Neural cell (in vitro differentiated cells): ENCODE measurements around the gene MAIP1. TPM values are rescaled to one million over a fixed set of nuclear protein-coding genes. Genes with fewer than 3 reads are reported as not detected.

Experiments used
- H2AFZ ChIP-seq: fragments of 200-600, 300-800 bp; sonication (generic), shearing (Covaris generic); 2 replicates; pipeline ENCODE4 v1.6.0; 2014; ENCODE audit warnings: low read depth, mild to moderate bottlenecking, antibody characterized with exemption, low read length, moderate library complexity
- H3F3A ChIP-seq: fragments of 200-600 bp; shearing (Covaris generic); 2 replicates; pipeline ENCODE4 v1.6.1; 2016; ENCODE audit warnings: mild to moderate bottlenecking, moderate library complexity, mixed read lengths, antibody characterized with exemption, low read length; ENCODE audit not compliant: insufficient read depth, poor library complexity, severe bottlenecking
- H3K27ac ChIP-seq: fragments of 200-600, 300-800 bp; sonication (generic), shearing (Covaris generic); 2 replicates; pipeline ENCODE4 v1.5.1; 2014; ENCODE audit warnings: mild to moderate bottlenecking, low read length, moderate library complexity
- H3K27me3 ChIP-seq: fragments of 300-800, 200-600 bp; sonication (generic), shearing (Covaris generic); 2 replicates; pipeline ENCODE4 v1.6.0; 2014; ENCODE audit warnings: mild to moderate bottlenecking, low read depth, low read length, moderate library complexity; ENCODE audit not compliant: insufficient read depth
- H3K36me3 ChIP-seq: fragments of 300-800, 200-600 bp; sonication (generic), shearing (Covaris generic); 2 replicates; pipeline ENCODE4 v1.5.1; 2014; ENCODE audit warnings: mild to moderate bottlenecking, antibody characterized with exemption, low read length, moderate library complexity; ENCODE audit not compliant: insufficient read depth
- H3K4me2 ChIP-seq: fragments of 300-800, 200-600 bp; sonication (generic), shearing (Covaris generic); 2 replicates; pipeline ENCODE4 v1.6.0; 2014; ENCODE audit warnings: mild to moderate bottlenecking, low read length
- H3K4me3 ChIP-seq: fragments of 300-800, 200-600 bp; sonication (generic), shearing (Covaris generic); 2 replicates; pipeline ENCODE4 v1.5.1; 2014; ENCODE audit warnings: mild to moderate bottlenecking, low read length, moderate library complexity
- H3K79me2 ChIP-seq: fragments of 200-600 bp; shearing (Covaris generic); replicated peaks from 2 replicates; pipeline ENCODE4 v1.6.0; 2014; ENCODE audit warnings: mild to moderate bottlenecking, low read length, moderate library complexity; ENCODE audit not compliant: insufficient read depth
- H3K9ac ChIP-seq: fragments of 300-800, 200-600 bp; sonication (generic), shearing (Covaris generic); 2 replicates; pipeline ENCODE4 v1.6.1; 2016; ENCODE audit warnings: mild to moderate bottlenecking, low read length, mixed read lengths
- H3K9me2 ChIP-seq: fragments of 200-600 bp; shearing (Covaris generic); 2 replicates; pipeline ENCODE4 v1.6.1; 2016; ENCODE audit warnings: mild to moderate bottlenecking, low read length, mixed read lengths; ENCODE audit not compliant: insufficient read depth
- H3K9me3 ChIP-seq: fragments of 200-600, 300-800 bp; sonication (generic), shearing (Covaris generic); 2 replicates; pipeline ENCODE4 v1.6.1; 2016; ENCODE audit warnings: mild to moderate bottlenecking, mixed run types, low read length, moderate library complexity, mixed read lengths
- H4K20me1 ChIP-seq: fragments of 200-600 bp; shearing (Covaris generic); 2 replicates; pipeline ENCODE4 v1.6.1; 2016; ENCODE audit warnings: mild to moderate bottlenecking, mixed run types; ENCODE audit not compliant: insufficient read depth
- EP300 ChIP-seq: fragments of 450-650 bp; conservative IDR thresholded peaks from 2 replicates; pipeline ENCODE4 v1.6.1; 2014; ENCODE audit warnings: antibody characterized with exemption, mild to moderate bottlenecking, moderate library complexity; ENCODE audit not compliant: poor library complexity, severe bottlenecking
- EZH2 ChIP-seq: fragments of 200-600, 300-800 bp; shearing (Covaris generic), sonication (generic); IDR thresholded peaks from 2 replicates; pipeline ENCODE4 v1.6.1; 2014; ENCODE audit warnings: antibody characterized with exemption, low read length, borderline replicate concordance, mild to moderate bottlenecking; ENCODE audit not compliant: insufficient read depth, poor library complexity, severe bottlenecking
- MXI1 ChIP-seq: fragments of 450-650 bp; conservative IDR thresholded peaks from 2 replicates; pipeline ENCODE4 v1.6.1; 2014; ENCODE audit warnings: antibody characterized with exemption, mild to moderate bottlenecking; ENCODE audit not compliant: poor library complexity, severe bottlenecking
- POLR2AphosphoS5 ChIP-seq: IDR thresholded peaks from 2 replicates; pipeline ENCODE4 v1.6.1; 2012
- RAD21 ChIP-seq: fragments of 450-650 bp; conservative IDR thresholded peaks from 2 replicates; pipeline ENCODE4 v1.6.1; 2014; ENCODE audit warnings: antibody characterized with exemption, mild to moderate bottlenecking, moderate library complexity
- SMC3 ChIP-seq: fragments of 450-650 bp; conservative IDR thresholded peaks from 2 replicates; pipeline ENCODE4 v1.6.1; 2014; ENCODE audit warnings: antibody characterized with exemption, mild to moderate bottlenecking, moderate library complexity; ENCODE audit not compliant: poor library complexity
- TAF1 ChIP-seq: IDR thresholded peaks from 2 replicates; pipeline ENCODE4 v1.6.1; 2012; ENCODE audit warnings: low read depth
- polyA plus RNA-seq: library from polyadenylated mRNA; depleted of rRNA; stranded (reverse); fragments of >200 nt; gene quantifications from 2 replicates; pipeline ENCODE4 v1.2.3, GENCODE V29; 2014
- TF ChIP-seq, protein P1 (sequence below): IDR thresholded peaks from 2 replicates; pipeline ENCODE4 v1.6.1; 2012; ENCODE audit warnings: borderline replicate concordance
- TF ChIP-seq, protein P2 (sequence below): fragments of 450-650 bp; IDR thresholded peaks from 2 replicates; pipeline ENCODE4 v1.5.1; 2014; ENCODE audit warnings: antibody characterized with exemption, mild to moderate bottlenecking, moderate library complexity; ENCODE audit not compliant: poor library complexity, severe bottlenecking

The MAIP1 gene
- polyA plus RNA-seq, 1 donor from 2014 or later: 24.1 TPM

DNA sequence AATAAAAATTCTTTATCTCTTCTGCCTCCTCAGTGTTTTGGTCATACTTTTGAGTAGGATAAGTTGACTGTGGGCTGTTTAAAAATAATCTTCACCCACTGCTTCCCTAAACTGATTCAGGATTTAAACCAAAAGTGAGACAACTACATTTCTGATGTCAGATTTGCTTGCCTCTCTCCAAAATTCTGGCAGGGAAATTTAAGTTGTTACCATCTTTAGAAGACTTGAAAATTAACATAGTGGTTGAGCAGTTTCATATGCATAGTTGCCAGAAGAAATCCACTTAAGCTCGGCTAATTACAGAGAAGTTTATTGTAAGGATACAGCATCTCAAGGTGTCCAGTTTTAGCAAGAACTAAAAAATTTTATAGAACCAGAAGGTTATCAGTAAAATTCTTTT, 57.0 kb downstream of the MAIP1 start:
- Histone ChIP-seq H3F3A (no peaks in the 10 kb centered on the region), H3K4me3 (no peak overlapping the region), H3K27me3 (no peaks in the 10 kb centered on the region), H2AFZ (no peak overlapping the region), H3K9me2 (no peaks in the 10 kb centered on the region), H3K9ac (no peak overlapping the region), H3K27ac (no peak overlapping the region), H3K4me2 (no peak overlapping the region), H3K36me3 (no peaks in the 10 kb centered on the region), H3K9me3 (no peaks in the 10 kb centered on the region), H4K20me1 (no peaks in the 10 kb centered on the region), H3K79me2 (no peaks in the 10 kb centered on the region)
- TF ChIP-seq EZH2 (no peak), TAF1 (no peak), RAD21 (no peak), POLR2AphosphoS5 (no peak), EP300 (no peak), MXI1 (no peak), SMC3 (no peak)
- TF ChIP-seq, protein P1, sequence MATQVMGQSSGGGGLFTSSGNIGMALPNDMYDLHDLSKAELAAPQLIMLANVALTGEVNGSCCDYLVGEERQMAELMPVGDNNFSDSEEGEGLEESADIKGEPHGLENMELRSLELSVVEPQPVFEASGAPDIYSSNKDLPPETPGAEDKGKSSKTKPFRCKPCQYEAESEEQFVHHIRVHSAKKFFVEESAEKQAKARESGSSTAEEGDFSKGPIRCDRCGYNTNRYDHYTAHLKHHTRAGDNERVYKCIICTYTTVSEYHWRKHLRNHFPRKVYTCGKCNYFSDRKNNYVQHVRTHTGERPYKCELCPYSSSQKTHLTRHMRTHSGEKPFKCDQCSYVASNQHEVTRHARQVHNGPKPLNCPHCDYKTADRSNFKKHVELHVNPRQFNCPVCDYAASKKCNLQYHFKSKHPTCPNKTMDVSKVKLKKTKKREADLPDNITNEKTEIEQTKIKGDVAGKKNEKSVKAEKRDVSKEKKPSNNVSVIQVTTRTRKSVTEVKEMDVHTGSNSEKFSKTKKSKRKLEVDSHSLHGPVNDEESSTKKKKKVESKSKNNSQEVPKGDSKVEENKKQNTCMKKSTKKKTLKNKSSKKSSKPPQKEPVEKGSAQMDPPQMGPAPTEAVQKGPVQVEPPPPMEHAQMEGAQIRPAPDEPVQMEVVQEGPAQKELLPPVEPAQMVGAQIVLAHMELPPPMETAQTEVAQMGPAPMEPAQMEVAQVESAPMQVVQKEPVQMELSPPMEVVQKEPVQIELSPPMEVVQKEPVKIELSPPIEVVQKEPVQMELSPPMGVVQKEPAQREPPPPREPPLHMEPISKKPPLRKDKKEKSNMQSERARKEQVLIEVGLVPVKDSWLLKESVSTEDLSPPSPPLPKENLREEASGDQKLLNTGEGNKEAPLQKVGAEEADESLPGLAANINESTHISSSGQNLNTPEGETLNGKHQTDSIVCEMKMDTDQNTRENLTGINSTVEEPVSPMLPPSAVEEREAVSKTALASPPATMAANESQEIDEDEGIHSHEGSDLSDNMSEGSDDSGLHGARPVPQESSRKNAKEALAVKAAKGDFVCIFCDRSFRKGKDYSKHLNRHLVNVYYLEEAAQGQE: no peak
- TF ChIP-seq, protein P2, sequence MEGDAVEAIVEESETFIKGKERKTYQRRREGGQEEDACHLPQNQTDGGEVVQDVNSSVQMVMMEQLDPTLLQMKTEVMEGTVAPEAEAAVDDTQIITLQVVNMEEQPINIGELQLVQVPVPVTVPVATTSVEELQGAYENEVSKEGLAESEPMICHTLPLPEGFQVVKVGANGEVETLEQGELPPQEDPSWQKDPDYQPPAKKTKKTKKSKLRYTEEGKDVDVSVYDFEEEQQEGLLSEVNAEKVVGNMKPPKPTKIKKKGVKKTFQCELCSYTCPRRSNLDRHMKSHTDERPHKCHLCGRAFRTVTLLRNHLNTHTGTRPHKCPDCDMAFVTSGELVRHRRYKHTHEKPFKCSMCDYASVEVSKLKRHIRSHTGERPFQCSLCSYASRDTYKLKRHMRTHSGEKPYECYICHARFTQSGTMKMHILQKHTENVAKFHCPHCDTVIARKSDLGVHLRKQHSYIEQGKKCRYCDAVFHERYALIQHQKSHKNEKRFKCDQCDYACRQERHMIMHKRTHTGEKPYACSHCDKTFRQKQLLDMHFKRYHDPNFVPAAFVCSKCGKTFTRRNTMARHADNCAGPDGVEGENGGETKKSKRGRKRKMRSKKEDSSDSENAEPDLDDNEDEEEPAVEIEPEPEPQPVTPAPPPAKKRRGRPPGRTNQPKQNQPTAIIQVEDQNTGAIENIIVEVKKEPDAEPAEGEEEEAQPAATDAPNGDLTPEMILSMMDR: no peak

Other genes with a start within 250 kb of the MAIP1 start
- not detected in 2 replicates for gene FTCDNL1, start 104.4 kb upstream of the MAIP1 start, polyA plus RNA-seq
- 13.8 and 17.3 TPM in 2 replicates for gene C2orf69, start 44.3 kb upstream of the MAIP1 start, polyA plus RNA-seq
- 15.2 and 15.8 TPM in 2 replicates for gene TYW5, start 91 bp upstream of the MAIP1 start, polyA plus RNA-seq